Subcutaneous adipose tissue (tissue), 4 donors: Measurements from ENCODE around the gene APP. TPM values are rescaled to one million over a fixed set of nuclear protein-coding genes. Genes with fewer than 3 reads are reported as not detected.

Experiments
- CTCF ChIP-seq: fragments of 450-650 bp; IDR thresholded peaks from one replicate; pipeline ENCODE4 v1.5.1; 2016; ENCODE audit warnings: low read depth, mild to moderate bottlenecking, control low read depth, antibody characterized with exemption, moderate library complexity
- total RNA-seq, 4 donors: library from RNA; depleted of rRNA; stranded (reverse); fragments of >200 nt; gene quantifications; one replicate each; pipeline ENCODE4 v1.1.0, GENCODE V29; 2016

APP gene
- total RNA-seq, 4 donors from 2014 or later, result 210 to 257 (median 218) TPM

GRCh38 chr21:26194326-26194725 lies 23.8 kb upstream of the APP start:
- no peak for TF ChIP-seq CTCF

GRCh38 chr21:26191609-26192008 lies 21.0 kb upstream of the APP start:
- TF ChIP-seq CTCF, result no peak

GRCh38 chr21:26188422-26188821 lies 17.9 kb upstream of the APP start:
- no peak for TF ChIP-seq CTCF

GRCh38 chr21:26185446-26185845 lies 14.9 kb upstream of the APP start:
- no peak for TF ChIP-seq CTCF

- TF ChIP-seq CTCF, result no peak
These were observed 14.5 kb upstream of the APP start for GRCh38 chr21:26185021-26185420.

GRCh38 chr21:26179501-26179900 lies 8.9 kb upstream of the APP start:
- TF ChIP-seq CTCF, result no peak

- no peak for TF ChIP-seq CTCF
These were observed 7.3 kb upstream of the APP start for GRCh38 chr21:26177746-26178426.
